GM10266 (cell line): ENCODE data around the gene PIK3C2B.

Experiments used
- DNase-seq: peaks from one replicate; pipeline ENCODE4 v3.0.0; 2012; ENCODE audit errors: extremely low spot score
- CTCF ChIP-seq: IDR thresholded peaks from 2 replicates; pipeline ENCODE4 v1.5.1; 2012; ENCODE audit warnings: mild to moderate bottlenecking, low read depth; ENCODE audit not compliant: control insufficient read depth, insufficient read depth; ENCODE audit errors: missing control alignments

Gene PIK3C2B

DNA sequence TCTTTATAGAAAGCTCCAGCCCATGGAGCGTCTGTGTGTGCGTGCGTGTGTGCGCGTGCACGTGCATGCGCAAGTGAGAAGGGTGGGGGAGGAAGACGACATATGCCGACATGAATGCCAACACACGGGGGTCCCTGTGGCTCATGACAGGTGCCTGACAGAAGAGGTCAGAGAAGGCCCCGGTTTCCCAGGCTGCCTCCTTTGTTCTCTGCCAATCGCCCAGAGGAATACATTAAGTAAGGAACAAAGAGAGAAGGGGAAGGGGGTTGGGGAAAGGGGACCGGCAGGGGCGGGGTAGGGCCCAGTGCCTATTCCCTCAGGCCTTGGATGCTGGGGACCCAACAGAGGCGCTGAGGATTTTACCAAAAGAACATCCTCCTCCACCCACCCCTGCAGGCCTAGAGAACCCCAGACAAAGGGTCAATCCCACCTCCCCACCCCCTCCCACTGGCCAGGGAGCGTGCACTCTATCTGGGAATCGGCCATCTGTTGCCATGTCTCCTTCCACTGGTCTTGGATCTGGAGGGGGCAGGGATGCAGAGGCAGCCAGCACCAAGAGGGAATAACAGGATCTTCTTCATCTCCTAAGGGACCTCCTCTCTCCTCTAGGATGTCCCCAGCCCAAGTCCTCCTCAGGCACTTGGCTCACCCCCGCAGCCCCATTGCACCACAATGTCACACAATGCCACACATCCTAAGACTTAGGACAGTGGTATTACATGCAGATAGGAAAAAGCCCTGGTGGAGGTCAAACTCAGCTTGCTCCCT, 39.4 kb downstream of the PIK3C2B start:
- TF ChIP-seq CTCF, result no peak
- no peak for DNase-seq

- no peak for DNase-seq
- TF ChIP-seq CTCF, result no peak
Measured at GRCh38 chr1:204454476-204454875, 40.1 kb downstream of the PIK3C2B start.

DNA sequence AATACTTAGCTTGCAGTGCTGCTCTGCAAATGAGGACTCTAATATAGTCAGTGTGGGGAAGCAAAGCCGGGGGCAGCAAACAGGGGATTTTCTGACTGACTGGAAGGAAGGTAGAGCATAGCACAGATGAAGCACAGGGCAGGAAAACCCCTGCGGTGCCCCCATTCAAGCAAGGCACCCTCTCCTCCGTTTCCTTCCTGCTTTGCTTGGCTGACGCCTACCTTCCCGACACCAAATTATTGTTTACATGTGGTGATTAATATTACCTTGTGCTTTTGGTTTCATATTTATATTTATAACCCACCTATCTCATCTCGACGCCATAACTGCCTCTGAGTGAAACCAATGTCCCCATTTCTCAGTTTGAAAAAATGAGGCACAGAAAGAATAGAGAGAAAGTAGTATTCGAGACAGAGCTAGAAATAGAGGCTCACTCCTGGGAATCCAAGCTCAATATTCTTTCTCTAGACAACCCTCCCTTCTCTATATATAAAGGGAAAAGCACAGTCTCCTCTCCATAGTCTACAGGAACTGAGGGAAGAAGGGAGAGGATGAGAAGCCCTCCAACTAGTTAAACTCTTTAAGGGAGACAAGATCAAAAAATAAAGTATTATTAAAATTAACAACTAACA, 41.3 kb downstream of the PIK3C2B start:
- TF ChIP-seq CTCF, result no peak
- DNase-seq, result peak; percentile 78

DNA sequence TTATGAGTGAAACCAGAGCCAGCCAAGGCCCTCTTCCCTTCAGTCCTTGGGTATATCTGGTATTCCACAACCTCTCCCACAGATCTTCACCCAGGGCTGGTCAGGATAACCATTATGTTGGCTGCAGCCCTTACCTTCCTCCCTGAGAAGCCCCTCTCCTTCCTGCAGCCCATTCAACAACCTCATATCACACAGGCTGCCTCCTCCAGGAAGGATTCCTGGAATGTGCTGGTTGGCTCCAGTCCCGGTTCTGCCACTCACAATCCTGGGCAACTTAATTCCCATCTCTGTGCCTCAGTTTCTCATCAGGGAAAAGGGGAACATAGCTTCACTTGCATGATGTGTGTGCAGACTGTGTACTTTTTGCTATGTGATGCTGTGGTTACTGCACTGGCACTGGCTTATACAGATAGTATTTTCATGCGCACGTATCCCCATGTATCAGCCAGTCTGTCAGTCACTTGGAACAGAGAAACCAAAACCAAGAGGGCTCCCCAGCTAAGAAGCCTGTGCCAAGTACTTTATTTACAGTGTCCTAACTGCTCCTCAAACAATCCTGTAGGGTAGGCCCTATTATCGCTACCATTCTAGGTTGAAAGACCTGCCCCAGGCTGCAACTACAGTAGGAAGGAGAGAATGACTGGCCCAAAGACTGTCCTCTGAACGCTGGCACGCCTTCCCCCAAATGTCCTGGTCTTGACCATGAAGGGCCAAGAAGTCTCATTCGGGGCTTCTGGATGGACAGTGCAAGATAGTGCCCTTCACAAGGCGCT, 43.1 kb downstream of the PIK3C2B start:
- no peak for DNase-seq
- no peak for TF ChIP-seq CTCF

DNA sequence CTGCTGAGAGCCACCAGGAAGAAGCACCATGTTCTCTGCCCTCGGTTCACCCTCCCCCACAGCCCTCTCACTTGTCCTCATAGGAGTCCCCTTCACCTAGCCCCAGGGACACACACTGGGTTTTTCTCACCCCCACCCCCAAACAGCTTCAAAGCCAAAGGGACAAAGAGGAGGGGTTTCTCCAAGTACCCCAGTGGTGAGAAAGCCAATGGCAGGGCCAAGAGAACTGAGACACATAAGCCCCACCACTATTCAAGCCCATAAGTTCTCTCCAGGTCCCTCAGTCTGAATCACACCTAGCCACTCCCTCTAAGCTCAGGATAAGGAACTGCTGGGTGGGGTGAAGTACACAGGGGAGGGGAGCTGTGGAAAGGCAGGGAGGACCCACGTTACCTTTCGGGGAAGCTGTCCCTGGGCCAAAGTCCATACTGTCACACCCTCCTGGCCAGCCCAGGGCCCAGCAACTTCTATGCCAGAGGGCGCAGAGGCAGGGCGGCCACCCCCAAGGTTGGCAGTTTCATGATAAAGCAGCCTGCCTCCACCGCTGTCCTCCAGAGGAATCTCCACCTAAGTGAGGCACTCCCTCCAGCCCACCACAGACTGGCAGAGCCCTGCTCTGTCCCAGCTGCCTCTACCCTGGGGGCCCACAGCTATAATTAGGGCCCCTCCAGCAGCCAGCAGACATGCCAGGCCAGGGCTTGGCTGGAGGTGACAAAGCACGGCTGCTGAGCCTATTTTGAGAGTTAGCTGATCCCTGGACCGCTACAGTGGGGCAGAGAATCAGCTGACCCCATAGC, 43.9 kb downstream of the PIK3C2B start:
- DNase-seq, result no peak

More for the DNA sequence above, 43.9 kb downstream of the PIK3C2B start:
- TF ChIP-seq CTCF, result no peak
